ENCODE data around the gene PLCG2.
A peak's percentile ranks its signal among the peaks of the same experiment; 100 is the strongest.
"Not testable (repeated sequence)": the region's sequence is repeated elsewhere in the genome, so short reads cannot be mapped to it uniquely, and the experiment has no call there.

PLCG2 gene

GRCh38 chr16:81846105-81846504, 67.0 kb downstream of the PLCG2 start:
- DNase-seq (ENCODE audit: low read depth), result peak; percentile 7

GRCh38 chr16:81848306-81848853, 69.3 kb downstream of the PLCG2 start:
- DNase-seq (ENCODE audit: low read depth), result no peak

- no peak for DNase-seq (ENCODE audit: low read depth)
Measured at GRCh38 chr16:81850197-81850944, 71.3 kb downstream of the PLCG2 start.

- DNase-seq (ENCODE audit: low read depth), result no peak
Measured at GRCh38 chr16:81852347-81852746, 73.3 kb downstream of the PLCG2 start.

GRCh38 chr16:81855552-81856153, 76.6 kb downstream of the PLCG2 start:
- DNase-seq (ENCODE audit: low read depth), result no peak

GRCh38 chr16:81860287-81861266, 81.5 kb downstream of the PLCG2 start:
- no peak for DNase-seq (ENCODE audit: low read depth)

GRCh38 chr16:81861503-81861902, 82.4 kb downstream of the PLCG2 start:
- no peak for DNase-seq (ENCODE audit: low read depth)

GRCh38 chr16:81861915-81862314, 82.8 kb downstream of the PLCG2 start:
- DNase-seq (ENCODE audit: low read depth), result no peak

GRCh38 chr16:81863630-81864352, 84.7 kb downstream of the PLCG2 start:
- DNase-seq (ENCODE audit: low read depth), result no peak

- DNase-seq (ENCODE audit: low read depth), result no peak
Measured at GRCh38 chr16:81864646-81865382, 85.7 kb downstream of the PLCG2 start.

GRCh38 chr16:81866820-81867440, 87.8 kb downstream of the PLCG2 start:
- no peak for DNase-seq (ENCODE audit: low read depth)

- no peak for DNase-seq (ENCODE audit: low read depth)
Measured at GRCh38 chr16:81868057-81868748, 89.1 kb downstream of the PLCG2 start.

- no peak for DNase-seq (ENCODE audit: low read depth)
Measured at GRCh38 chr16:81869326-81869725, 90.2 kb downstream of the PLCG2 start.

GRCh38 chr16:81873206-81873605, 94.1 kb downstream of the PLCG2 start:
- no peak for DNase-seq (ENCODE audit: low read depth)

- DNase-seq (ENCODE audit: low read depth), result no peak
Measured at GRCh38 chr16:81873843-81874752, 95.0 kb downstream of the PLCG2 start.

- no peak for DNase-seq (ENCODE audit: low read depth)
Measured at GRCh38 chr16:81875461-81875860, 96.4 kb downstream of the PLCG2 start.

GRCh38 chr16:81876273-81876900, 97.3 kb downstream of the PLCG2 start:
- no peak for DNase-seq (ENCODE audit: low read depth)

- not testable (repeated sequence) for DNase-seq (ENCODE audit: low read depth)
Measured at GRCh38 chr16:81877490-81877889, 98.4 kb downstream of the PLCG2 start.
